HG02884 (cell line): ENCODE data around the gene ZNF256.

ENCODE experiments used
- ATAC-seq: cut with Tn5 transposase; IDR thresholded peaks from one replicate; pipeline ENCODE4 v1.9.1; 2021; ENCODE audit warnings: mild to moderate bottlenecking, moderate library complexity; ENCODE audit not compliant: unreplicated experiment

The ZNF256 gene

GRCh38 chr19:57947419-57948134 lies at the start of gene ZNF256:
TSS of gene ZNF256 (minus strand) at chr19:57947706. CDS start at chr19:57947474, 232 bp downstream.
- ATAC-seq = peak; percentile 90

GRCh38 chr19:57992841-57993240 lies 45.3 kb upstream of the ZNF256 start:
- no peak for ATAC-seq

- no peak for ATAC-seq
These were observed 31.2 kb upstream of the ZNF256 start for GRCh38 chr19:57978586-57979289.

GRCh38 chr19:57974434-57974833 lies 26.9 kb upstream of the ZNF256 start, which contains the start of gene C19orf18:
TSS of gene C19orf18 (minus strand) at chr19:57974534. CDS start at chr19:57974432, 102 bp downstream.
- ATAC-seq = no peak

GRCh38 chr19:57964761-57965160 lies 17.3 kb upstream of the ZNF256 start:
- no peak for ATAC-seq

- no peak for ATAC-seq
These were observed 14.3 kb upstream of the ZNF256 start for GRCh38 chr19:57961785-57962184.

GRCh38 chr19:57954996-57955395 lies 7.5 kb upstream of the ZNF256 start:
- ATAC-seq = no peak

GRCh38 chr19:57949702-57950101 lies 2.2 kb upstream of the ZNF256 start:
- no peak for ATAC-seq

- ATAC-seq = no peak
These were observed 1.8 kb upstream of the ZNF256 start for GRCh38 chr19:57949296-57949695.

- no peak for ATAC-seq
These were observed 453 bp downstream of the ZNF256 start for GRCh38 chr19:57947088-57947418.

GRCh38 chr19:57946316-57946715 lies 1.2 kb downstream of the ZNF256 start:
- ATAC-seq = no peak

GRCh38 chr19:57941593-57941992 lies 5.9 kb downstream of the ZNF256 start:
- no peak for ATAC-seq

- ATAC-seq = no peak
These were observed 11.8 kb downstream of the ZNF256 start for GRCh38 chr19:57935731-57936130.

GRCh38 chr19:57934820-57935665 lies 12.5 kb downstream of the ZNF256 start, which contains the start of gene ZNF418:
TSS of gene ZNF418 (minus strand) at chr19:57935402. CDS start at chr19:57933822, 1,580 bp downstream.
- no peak for ATAC-seq

- ATAC-seq = no peak
These were observed 19.9 kb downstream of the ZNF256 start for GRCh38 chr19:57927587-57927986.

- ATAC-seq = peak; percentile 91
These were observed 31.1 kb downstream of the ZNF256 start, which contains the start of gene ZNF417 for GRCh38 chr19:57916168-57916995. TSS of gene ZNF417 (minus strand) at chr19:57916592. CDS start at chr19:57916411, 181 bp downstream.

GRCh38 chr19:57914531-57914930 lies 33.0 kb downstream of the ZNF256 start:
- no peak for ATAC-seq

GRCh38 chr19:57907394-57907793 lies 40.1 kb downstream of the ZNF256 start:
- no peak for ATAC-seq

- no peak for ATAC-seq
These were observed 42.2 kb downstream of the ZNF256 start for GRCh38 chr19:57905258-57905657.

- ATAC-seq = no peak
These were observed 43.8 kb downstream of the ZNF256 start for GRCh38 chr19:57903618-57904184.
